ENCODE results near the gene USP53.

Gene USP53

GRCh38 chr4:119212234-119212963 lies at the start of gene USP53:
Gene USP53, plus strand, starts transcription at chr4:119212713. Its CDS starts 27,047 bp downstream, at chr4:119239760.
- no peak for TF ChIP-seq GATA3 (IDR thresholded peaks at IDR 0.05; ENCODE audit: low read depth, low read length)
- peak; percentile 92 for TF ChIP-seq GATA2 (IDR thresholded peaks at IDR 0.05; ENCODE audit: low read depth, low read length)

GRCh38 chr4:119165767-119166166 lies 46.7 kb upstream of the USP53 start:
- no peak for TF ChIP-seq GATA3 (IDR thresholded peaks at IDR 0.05; ENCODE audit: low read depth, low read length)

- TF ChIP-seq GATA2 (IDR thresholded peaks at IDR 0.05; ENCODE audit: low read depth, low read length), result no peak
- no peak for TF ChIP-seq GATA3 (IDR thresholded peaks at IDR 0.05; ENCODE audit: low read depth, low read length)
Observed at GRCh38 chr4:119170195-119170594, 42.3 kb upstream of the USP53 start.

- no peak for TF ChIP-seq GATA2 (IDR thresholded peaks at IDR 0.05; ENCODE audit: low read depth, low read length)
- TF ChIP-seq GATA3 (IDR thresholded peaks at IDR 0.05; ENCODE audit: low read depth, low read length), result no peak
Observed at GRCh38 chr4:119172223-119172622, 40.3 kb upstream of the USP53 start.

GRCh38 chr4:119179011-119179410 lies 33.5 kb upstream of the USP53 start:
- TF ChIP-seq GATA2 (IDR thresholded peaks at IDR 0.05; ENCODE audit: low read depth, low read length), result no peak
- TF ChIP-seq GATA3 (IDR thresholded peaks at IDR 0.05; ENCODE audit: low read depth, low read length), result no peak

- TF ChIP-seq GATA2 (IDR thresholded peaks at IDR 0.05; ENCODE audit: low read depth, low read length), result no peak
- no peak for TF ChIP-seq GATA3 (IDR thresholded peaks at IDR 0.05; ENCODE audit: low read depth, low read length)
Observed at GRCh38 chr4:119184128-119184527, 28.4 kb upstream of the USP53 start.

- TF ChIP-seq GATA2 (IDR thresholded peaks at IDR 0.05; ENCODE audit: low read depth, low read length) (no peak), GATA3 (IDR thresholded peaks at IDR 0.05; ENCODE audit: low read depth, low read length) (no peak)
Observed at GRCh38 chr4:119189638-119190037, 22.9 kb upstream of the USP53 start.

- TF ChIP-seq GATA2 (IDR thresholded peaks at IDR 0.05; ENCODE audit: low read depth, low read length), result no peak
- no peak for TF ChIP-seq GATA3 (IDR thresholded peaks at IDR 0.05; ENCODE audit: low read depth, low read length)
Observed at GRCh38 chr4:119190354-119190753, 22.2 kb upstream of the USP53 start.

GRCh38 chr4:119191505-119191904 lies 21.0 kb upstream of the USP53 start:
- no peak for TF ChIP-seq GATA3 (IDR thresholded peaks at IDR 0.05; ENCODE audit: low read depth, low read length)
- no peak for TF ChIP-seq GATA2 (IDR thresholded peaks at IDR 0.05; ENCODE audit: low read depth, low read length)

GRCh38 chr4:119197772-119198212 lies 14.7 kb upstream of the USP53 start:
- TF ChIP-seq GATA2 (IDR thresholded peaks at IDR 0.05; ENCODE audit: low read depth, low read length), result no peak
- no peak for TF ChIP-seq GATA3 (IDR thresholded peaks at IDR 0.05; ENCODE audit: low read depth, low read length)

GRCh38 chr4:119204916-119205315 lies 7.6 kb upstream of the USP53 start:
- TF ChIP-seq GATA2 (IDR thresholded peaks at IDR 0.05; ENCODE audit: low read depth, low read length) (no peak), GATA3 (IDR thresholded peaks at IDR 0.05; ENCODE audit: low read depth, low read length) (no peak)

GRCh38 chr4:119205690-119206089 lies 6.8 kb upstream of the USP53 start:
- TF ChIP-seq GATA2 (IDR thresholded peaks at IDR 0.05; ENCODE audit: low read depth, low read length) (no peak), GATA3 (IDR thresholded peaks at IDR 0.05; ENCODE audit: low read depth, low read length) (no peak)

GRCh38 chr4:119206178-119206577 lies 6.3 kb upstream of the USP53 start:
- TF ChIP-seq GATA2 (IDR thresholded peaks at IDR 0.05; ENCODE audit: low read depth, low read length) (no peak), GATA3 (IDR thresholded peaks at IDR 0.05; ENCODE audit: low read depth, low read length) (no peak)

- TF ChIP-seq GATA3 (IDR thresholded peaks at IDR 0.05; ENCODE audit: low read depth, low read length) (no peak), GATA2 (IDR thresholded peaks at IDR 0.05; ENCODE audit: low read depth, low read length) (no peak)
Observed at GRCh38 chr4:119207051-119207450, 5.5 kb upstream of the USP53 start.

- no peak for TF ChIP-seq GATA2 (IDR thresholded peaks at IDR 0.05; ENCODE audit: low read depth, low read length)
- no peak for TF ChIP-seq GATA3 (IDR thresholded peaks at IDR 0.05; ENCODE audit: low read depth, low read length)
Observed at GRCh38 chr4:119209077-119209476, 3.4 kb upstream of the USP53 start.
